Panc1 (cell line): Measurements from ENCODE around the gene CHCHD6. TPM values are rescaled to one million over a fixed set of nuclear protein-coding genes. Genes with fewer than 3 reads are reported as not detected.

Source experiments
- ATAC-seq: fragments of 200-7000 bp; cut with Tn5 transposase; 2 replicates; pipeline ENCODE4 v1.9.1; 2020; ENCODE audit warnings: mild to moderate bottlenecking, moderate library complexity
- BruUV-seq: library from RNA; stranded (reverse); fragments of 400-500 nt; replicated peaks from 2 replicates; lab custom pipeline; 2021; lab: Mats Ljungman, UMichigan
- CTCF ChIA-PET: fragments of 300-600 bp; sonication (Branson Sonifier 250); formaldehyde crosslinking; loops from one replicate; lab custom pipeline; 2022; ENCODE audit warnings: antibody characterized with exemption; lab: Charles Lee
- POLR2A ChIA-PET: fragments of 300-600 bp; sonication (Branson Sonifier 250); formaldehyde crosslinking; loops from one replicate; lab custom pipeline; 2022; ENCODE audit warnings: antibody characterized with exemption; lab: Charles Lee
- DNase-seq: peaks from one replicate; pipeline ENCODE4 v3.0.0-alpha.2; 2010; ENCODE audit warnings: low read depth, low spot score
- H3K27ac ChIP-seq: 2 replicates; pipeline ENCODE4 v1.5.1; 2011; ENCODE audit warnings: mild to moderate bottlenecking, low read length, inconsistent platforms
- H3K27me3 ChIP-seq: fragments of 200-500 bp; sonication (Bioruptor generic); 2 replicates; pipeline ENCODE4 v1.6.0; 2014; ENCODE audit warnings: low read length, inconsistent platforms; ENCODE audit not compliant: control insufficient read depth, insufficient read depth
- H3K36me3 ChIP-seq: fragments of 200-500 bp; sonication (Bioruptor generic); 2 replicates; pipeline ENCODE4 v1.5.1; 2014; ENCODE audit warnings: inconsistent platforms, mild to moderate bottlenecking, low read length, moderate library complexity; ENCODE audit not compliant: control insufficient read depth, insufficient read depth
- H3K4me1 ChIP-seq: 2 replicates; pipeline ENCODE4 v1.5.1; 2011; ENCODE audit warnings: inconsistent platforms, mild to moderate bottlenecking, low read length, moderate library complexity; ENCODE audit not compliant: control insufficient read depth, insufficient read depth
- H3K4me3 ChIP-seq, 2 experiments: 2 replicates each; pipeline ENCODE4 v1.5.1; 2011 to 2012; ENCODE audit warnings: low read depth in 2 of 2, low read length in 2 of 2, mild to moderate bottlenecking in 2 of 2, inconsistent platforms in 1 of 2, moderate library complexity in 1 of 2
- H3K9me3 ChIP-seq: fragments of 200-500 bp; sonication (Bioruptor generic); 2 replicates; pipeline ENCODE4 v1.5.1; 2014; ENCODE audit warnings: low read depth, mild to moderate bottlenecking, inconsistent platforms, low read length, moderate library complexity; ENCODE audit not compliant: control insufficient read depth, insufficient read depth
- CTCF ChIP-seq: fragments of 450-650 bp; IDR thresholded peaks from 2 replicates; pipeline ENCODE4 v1.5.1; 2017; ENCODE audit warnings: mild to moderate bottlenecking
- POLR2AphosphoS5 ChIP-seq: IDR thresholded peaks from 2 replicates; pipeline ENCODE4 v1.6.1; 2012; ENCODE audit warnings: mild to moderate bottlenecking, low read depth, low read length, moderate library complexity
- REST ChIP-seq, 2 experiments: IDR thresholded peaks; 2 replicates each; pipeline ENCODE4 v1.6.1; 2011 to 2012; ENCODE audit warnings: low read depth in 2 of 2, control low read depth in 1 of 2, low read length in 1 of 2, mild to moderate bottlenecking in 1 of 2, moderate library complexity in 1 of 2; ENCODE audit not compliant: insufficient read depth in 1 of 2
- SIN3A ChIP-seq: IDR thresholded peaks from 2 replicates; pipeline ENCODE4 v1.6.1; 2012; ENCODE audit warnings: low read depth, mild to moderate bottlenecking, low read length, moderate library complexity, borderline replicate concordance; ENCODE audit not compliant: insufficient read depth
- TCF7L2 ChIP-seq: IDR thresholded peaks from 2 replicates; pipeline ENCODE4 v1.6.1; 2011; ENCODE audit warnings: mild to moderate bottlenecking, low read depth, low read length, inconsistent platforms
- in situ Hi-C: cut with HindIII; loops from 2 replicates; pipeline ENCODE4 v1.10.0; 2016; ENCODE audit warnings: low sequenced_read_pairs, low pct_unique_long_range_greater_than_20kb
- intact Hi-C: fragments of 100-400 bp; cut with micrococcal nuclease; formaldehyde crosslinking; loops from one replicate; pipeline ENCODE4 v1.10.0; 2022; ENCODE audit not compliant: unreplicated experiment
- total RNA-seq: library from RNA; stranded (reverse); gene quantifications from one replicate; pipeline ENCODE4 v1.2.1, GENCODE V29; 2021; ENCODE audit not compliant: unreplicated experiment

Gene CHCHD6
- total RNA-seq, 1 experiment from 2014 or later = 31.5 TPM

- intact Hi-C loops = no loop called here
These were observed 124.3 kb downstream of the CHCHD6 start for GRCh38 chr3:126828306-126828705.

GRCh38 chr3:126832933-126833332 is 128.9 kb downstream of the CHCHD6 start:
- no peak overlapping the region for H3K4me3 ChIP-seq
- DNase-seq = no peak
- intact Hi-C loops = no loop called here
- in situ Hi-C loops = no loop called here
- no peak overlapping the region for H3K27ac ChIP-seq
- ChIA-PET CTCF (interaction anchor here (0.6 kb wide), 1 partner anchor 713 kb away, joined by 3 read pairs; no protein-coding TSS in a partner anchor), POLR2A (no interaction called here)
- ATAC-seq = no peak
- TF ChIP-seq CTCF (no peak), REST (IDR thresholded peaks at IDR 0.05; ENCODE audit: insufficient read depth in 1 of 2, low read depth in 2 of 2, low read length in 1 of 2) (no peak), POLR2AphosphoS5 (no peak), SIN3A (no peak)
- no TSS peak for BruUV-seq
- H3K36me3 ChIP-seq = no peaks in the 10 kb centered on the region
- no peaks in the 10 kb centered on the region for H3K27me3 ChIP-seq
- peaks cover 23% of the 10 kb centered on the region for H3K4me1 ChIP-seq
- no peaks in the 10 kb centered on the region for H3K9me3 ChIP-seq

More at GRCh38 chr3:126828306-126828705, 124.3 kb downstream of the CHCHD6 start:
- ChIA-PET CTCF (no interaction called here), POLR2A (no interaction called here)
- TF ChIP-seq REST (IDR thresholded peaks at IDR 0.05; ENCODE audit: insufficient read depth in 1 of 2, low read depth in 2 of 2, low read length in 1 of 2) = no peak
- no peak for TF ChIP-seq POLR2AphosphoS5
- no peak for TF ChIP-seq SIN3A
- no peak for TF ChIP-seq TCF7L2
- no peak for TF ChIP-seq CTCF
- Histone ChIP-seq H3K9me3 (no peaks in the 10 kb centered on the region), H3K4me3 (no peak overlapping the region), H3K4me1 (no peaks in the 10 kb centered on the region), H3K36me3 (no peaks in the 10 kb centered on the region), H3K27me3 (no peaks in the 10 kb centered on the region), H3K27ac (no peak overlapping the region)
- ATAC-seq (no peak), DNase-seq (no peak)
- no TSS peak for BruUV-seq
- in situ Hi-C loops = no loop called here
